WI38 (cell line): ENCODE results near the gene WNT3.

Source experiments
- H3K4me3 ChIP-seq: 2 replicates; pipeline ENCODE4 v1.5.1; 2011; ENCODE audit warnings: low read depth, mild to moderate bottlenecking, control low read depth, low read length
- CTCF ChIP-seq: IDR thresholded peaks from 2 replicates; pipeline ENCODE4 v1.5.1; 2012; ENCODE audit warnings: low read depth, mild to moderate bottlenecking, control low read depth, low read length

WNT3 gene

GRCh38 chr17:46817901-46818209 lies 637 bp downstream of the WNT3 start:
- H3K4me3 ChIP-seq = no peak overlapping the region
- no peak for TF ChIP-seq CTCF

- TF ChIP-seq CTCF = no peak
- no peak overlapping the region for H3K4me3 ChIP-seq
Observed at GRCh38 chr17:46817151-46817900, 1.2 kb downstream of the WNT3 start.

- no peak overlapping the region for H3K4me3 ChIP-seq
- no peak for TF ChIP-seq CTCF
Observed at GRCh38 chr17:46815474-46816353, 2.8 kb downstream of the WNT3 start.

- no peak overlapping the region for H3K4me3 ChIP-seq
- TF ChIP-seq CTCF = no peak
Observed at GRCh38 chr17:46814446-46814845, 4.0 kb downstream of the WNT3 start.

- no peak for TF ChIP-seq CTCF
- no peak overlapping the region for H3K4me3 ChIP-seq
Observed at GRCh38 chr17:46813920-46814319, 4.6 kb downstream of the WNT3 start.

- TF ChIP-seq CTCF = no peak
- H3K4me3 ChIP-seq = no peak overlapping the region
Observed at GRCh38 chr17:46812624-46813318, 5.7 kb downstream of the WNT3 start.

GRCh38 chr17:46811978-46812583 lies 6.4 kb downstream of the WNT3 start:
- H3K4me3 ChIP-seq = no peak overlapping the region
- no peak for TF ChIP-seq CTCF
